Fibroblast of mammary gland (primary cell): Measurements from ENCODE around the gene SLC1A2.

Experiments used
- DNase-seq: peaks from one replicate; pipeline ENCODE4 v3.0.0-alpha.2; 2010; ENCODE audit warnings: low read depth
- H3K4me3 ChIP-seq: 2 replicates; pipeline ENCODE4 v1.5.1; 2011; ENCODE audit warnings: low read depth, mild to moderate bottlenecking, low read length, moderate library complexity; ENCODE audit not compliant: control insufficient read depth
- CTCF ChIP-seq: conservative IDR thresholded peaks from 2 replicates; pipeline ENCODE4 v1.5.1; 2011; ENCODE audit warnings: low read depth, low read length, inconsistent platforms; ENCODE audit not compliant: control insufficient read depth, insufficient read depth

SLC1A2 gene

DNA sequence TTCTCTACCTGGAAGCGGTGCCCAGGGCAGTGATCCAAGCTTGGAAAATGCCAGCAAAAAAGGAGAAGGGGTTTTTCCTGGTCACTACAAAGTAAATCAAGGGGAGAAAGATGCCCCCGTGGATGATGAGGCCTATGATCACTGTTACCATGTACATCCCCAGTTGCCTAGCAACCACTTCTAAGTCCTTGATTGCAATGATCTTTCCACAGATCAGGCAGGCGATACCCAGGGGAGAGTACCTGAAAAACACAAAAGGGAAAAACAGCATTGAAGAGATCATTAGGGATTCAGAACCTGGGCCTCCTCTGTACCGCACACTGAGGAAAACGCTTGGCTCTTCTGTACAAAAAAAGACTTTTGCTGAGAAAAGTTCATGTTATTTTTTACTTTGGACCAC, 127.1 kb downstream of the SLC1A2 start:
- DNase-seq = no peak
- no peak for TF ChIP-seq CTCF
- no peak overlapping the region for H3K4me3 ChIP-seq

GRCh38 chr11:35290876-35291275, 128.5 kb downstream of the SLC1A2 start:
- DNase-seq = no peak
- no peak for TF ChIP-seq CTCF
- H3K4me3 ChIP-seq = no peak overlapping the region

GRCh38 chr11:35289821-35290220, 129.5 kb downstream of the SLC1A2 start:
- H3K4me3 ChIP-seq = no peak overlapping the region
- no peak for TF ChIP-seq CTCF
- peak; percentile 55 for DNase-seq

DNA sequence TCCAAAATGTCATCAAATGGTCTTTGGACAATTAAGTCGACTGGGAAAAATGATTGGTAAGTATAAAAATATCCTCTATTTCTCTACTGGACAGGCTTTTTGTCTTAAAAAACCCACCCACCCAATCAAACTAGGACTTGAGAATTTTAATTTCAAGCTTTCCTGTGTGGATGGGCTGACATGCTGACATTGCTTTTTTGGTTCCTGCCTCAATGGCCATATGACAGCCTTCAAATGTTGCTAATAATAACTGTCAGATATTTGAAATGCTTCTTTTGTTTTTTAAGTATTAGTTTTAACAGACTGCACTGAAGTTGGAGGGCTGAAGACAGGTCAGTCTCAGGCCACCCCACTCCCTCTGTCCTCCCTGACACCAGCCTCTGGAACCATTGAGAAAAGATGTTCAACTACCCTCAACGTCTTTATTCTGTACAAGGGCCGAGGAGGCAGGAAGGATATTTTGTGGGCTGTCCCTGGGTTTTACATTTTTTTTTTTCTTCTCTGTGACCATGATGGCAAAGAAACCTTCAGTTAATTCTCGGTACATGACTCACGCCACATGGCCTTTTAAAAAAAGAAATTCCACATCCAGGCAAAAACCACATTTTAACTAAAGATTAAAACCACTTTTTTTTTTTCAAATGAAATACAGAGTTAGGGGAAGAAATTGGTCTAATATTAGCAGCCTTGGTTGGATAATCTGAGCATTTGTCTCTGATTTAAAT, 130.4 kb downstream of the SLC1A2 start:
- H3K4me3 ChIP-seq = no peak overlapping the region
- peak; percentile 83 for DNase-seq
- TF ChIP-seq CTCF = no peak

DNA sequence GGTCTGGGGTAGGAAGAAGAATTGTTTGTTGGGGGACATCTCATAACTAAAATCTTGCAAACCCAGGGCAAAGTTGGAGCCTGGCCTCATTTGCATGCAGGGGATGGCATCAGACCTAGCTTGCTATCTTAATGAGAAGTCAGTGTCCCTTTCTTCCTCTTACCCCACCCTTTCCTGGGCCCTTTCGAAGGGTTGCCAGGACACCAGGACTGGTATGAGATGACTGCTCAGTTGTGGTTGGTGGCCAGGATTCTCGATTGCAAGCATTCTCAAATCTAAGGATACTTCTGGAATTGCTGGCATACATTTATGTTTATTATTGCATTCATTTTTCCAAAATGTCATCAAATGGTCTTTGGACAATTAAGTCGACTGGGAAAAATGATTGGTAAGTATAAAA, 131.0 kb downstream of the SLC1A2 start:
- H3K4me3 ChIP-seq = no peak overlapping the region
- DNase-seq = no peak
- TF ChIP-seq CTCF = no peak

DNA sequence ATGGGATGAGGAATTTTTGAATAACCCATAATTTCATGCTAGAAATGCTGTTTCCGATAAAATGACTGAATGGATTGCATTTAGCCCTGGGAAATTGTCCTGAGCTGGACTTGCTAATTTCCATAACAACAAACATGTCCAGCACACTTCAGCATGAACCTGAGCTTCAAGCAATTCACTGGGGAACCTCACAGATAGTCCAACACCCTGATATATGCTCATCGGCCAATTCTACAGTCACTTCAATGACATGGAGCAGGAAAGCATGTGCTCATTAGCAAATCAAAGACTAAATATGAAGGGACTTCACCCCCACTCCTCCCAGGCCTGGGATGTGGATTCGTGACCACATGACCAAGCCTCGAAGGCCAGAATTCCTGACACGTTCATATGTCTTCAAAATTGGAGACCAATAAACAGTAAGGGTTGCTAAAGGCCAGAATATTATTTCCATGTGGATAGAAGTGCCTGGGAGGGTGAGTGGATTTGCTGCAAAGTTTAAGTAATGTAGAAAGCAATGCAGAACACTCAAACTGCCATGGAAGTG, 131.9 kb downstream of the SLC1A2 start:
- TF ChIP-seq CTCF = no peak
- DNase-seq = no peak
- no peak overlapping the region for H3K4me3 ChIP-seq
